NCI-H446 (cell line): Measurements from ENCODE around the gene CAPG.
A peak's percentile ranks its signal among the peaks of the same experiment; 100 is the strongest.
"Not testable (repeated sequence)": the region's sequence is repeated elsewhere in the genome, so short reads cannot be mapped to it uniquely, and the experiment has no call there.

Source experiments
- DNase-seq, 2 experiments: peaks; one replicate each; lab custom pipeline; 2025; lab: John Stamatoyannopoulos, UW

CAPG gene, protein sequence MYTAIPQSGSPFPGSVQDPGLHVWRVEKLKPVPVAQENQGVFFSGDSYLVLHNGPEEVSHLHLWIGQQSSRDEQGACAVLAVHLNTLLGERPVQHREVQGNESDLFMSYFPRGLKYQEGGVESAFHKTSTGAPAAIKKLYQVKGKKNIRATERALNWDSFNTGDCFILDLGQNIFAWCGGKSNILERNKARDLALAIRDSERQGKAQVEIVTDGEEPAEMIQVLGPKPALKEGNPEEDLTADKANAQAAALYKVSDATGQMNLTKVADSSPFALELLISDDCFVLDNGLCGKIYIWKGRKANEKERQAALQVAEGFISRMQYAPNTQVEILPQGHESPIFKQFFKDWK

DNA sequence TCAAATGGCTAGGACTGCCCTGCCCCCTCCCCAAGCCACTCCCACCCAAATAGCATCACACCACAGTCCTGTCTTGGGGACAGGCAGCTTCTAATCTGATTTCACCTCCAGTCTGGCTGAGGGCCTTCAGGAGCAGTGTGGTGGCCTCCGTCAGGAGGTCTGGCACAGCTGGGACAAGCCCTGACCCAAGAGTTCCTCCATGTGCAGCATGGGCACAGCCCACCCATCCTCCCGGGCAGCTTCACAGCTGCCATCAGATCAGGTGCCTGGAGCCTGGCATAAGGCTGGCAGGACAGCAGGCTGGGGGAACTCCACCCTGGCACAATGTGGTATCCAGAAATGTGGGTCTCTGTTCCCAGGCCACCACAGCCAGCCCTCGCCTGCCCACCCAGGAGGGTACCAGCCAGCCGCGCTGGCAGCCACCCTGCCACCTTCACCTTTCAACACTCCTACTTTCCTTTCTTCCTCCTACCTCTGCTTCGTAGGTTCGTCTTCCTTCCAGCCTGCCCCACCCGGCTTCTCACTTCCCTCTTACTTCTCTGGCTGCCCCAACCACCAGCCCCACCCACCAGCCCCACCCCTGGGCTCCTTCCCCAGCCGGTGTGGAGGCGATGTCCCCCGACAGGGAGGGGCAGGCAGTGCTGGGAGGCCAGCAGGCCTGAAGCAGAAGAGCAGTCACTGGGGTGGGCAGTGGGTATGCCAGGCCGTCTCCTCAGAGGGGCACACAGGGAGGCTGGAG is at the start of gene CAPG:
Gene CAPG, minus strand, starts transcription at position 522 of the 739 bp plus-strand sequence. CDS start 8,221 bp downstream, outside the sequence.
- DNase-seq: no peak

DNA sequence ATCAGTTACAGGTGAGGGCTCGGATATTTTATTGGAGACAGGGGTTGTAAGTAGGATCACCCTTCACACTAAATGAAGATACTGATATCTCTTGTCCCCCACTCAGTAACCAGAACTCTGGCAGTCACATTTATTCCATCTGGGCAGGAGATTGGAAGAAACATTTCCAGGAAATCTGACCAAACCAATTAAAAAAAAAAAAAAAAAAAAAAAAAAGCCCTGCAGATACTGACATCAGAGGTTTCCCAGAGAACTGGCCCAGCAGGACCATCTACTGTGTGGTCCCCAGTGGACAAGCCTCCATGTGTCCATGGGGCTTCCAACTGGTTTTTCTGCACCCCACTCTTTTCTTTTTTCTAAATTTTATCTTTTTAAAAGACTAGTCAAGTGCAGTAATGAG is 49.6 kb upstream of the CAPG start:
- no peak for DNase-seq

DNA sequence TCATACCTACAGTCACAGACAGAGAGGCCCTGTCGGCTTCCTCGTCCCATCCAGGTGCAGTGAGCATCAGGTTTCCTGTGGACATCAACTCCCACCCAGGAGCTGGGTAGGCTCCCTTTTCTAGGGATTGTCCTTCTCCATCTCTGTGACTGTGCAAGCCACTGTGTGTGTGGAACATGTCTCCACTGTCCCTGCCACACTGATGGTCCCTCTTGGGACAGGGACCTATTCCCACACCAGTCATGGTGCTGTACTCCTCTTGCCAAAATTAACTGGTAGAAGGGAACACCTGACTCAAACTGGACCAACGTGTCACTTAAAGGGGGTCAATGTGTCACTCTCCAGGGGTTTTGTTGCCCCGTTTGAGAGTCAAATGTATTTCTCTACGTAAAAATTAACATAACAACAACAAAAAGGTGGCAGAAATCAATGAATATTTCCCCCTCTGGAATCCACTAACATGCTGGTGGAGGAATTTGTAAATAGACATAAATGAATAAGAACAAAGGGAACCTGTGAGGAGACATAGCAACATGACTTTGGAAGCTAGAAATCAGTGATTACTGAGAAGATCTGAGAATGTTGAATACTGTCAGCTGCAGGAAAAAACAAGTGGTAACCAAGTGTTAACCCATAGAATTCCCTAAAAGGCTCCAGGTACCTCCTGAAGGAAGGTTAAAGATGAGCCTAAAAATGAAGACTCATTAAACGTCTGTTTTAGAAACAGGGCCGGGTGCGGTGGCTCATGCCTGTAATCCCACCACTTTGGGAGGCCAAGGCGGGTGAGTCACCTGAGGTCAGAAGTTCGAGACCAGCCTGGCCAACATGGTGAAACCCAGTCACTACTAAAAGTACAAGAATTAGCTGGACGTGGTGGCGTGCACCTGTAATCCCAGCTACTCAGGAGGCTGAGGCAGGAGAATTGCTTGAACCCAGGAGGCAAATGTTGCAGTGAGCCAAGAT is 48.7 kb upstream of the CAPG start:
- DNase-seq: no peak

DNA sequence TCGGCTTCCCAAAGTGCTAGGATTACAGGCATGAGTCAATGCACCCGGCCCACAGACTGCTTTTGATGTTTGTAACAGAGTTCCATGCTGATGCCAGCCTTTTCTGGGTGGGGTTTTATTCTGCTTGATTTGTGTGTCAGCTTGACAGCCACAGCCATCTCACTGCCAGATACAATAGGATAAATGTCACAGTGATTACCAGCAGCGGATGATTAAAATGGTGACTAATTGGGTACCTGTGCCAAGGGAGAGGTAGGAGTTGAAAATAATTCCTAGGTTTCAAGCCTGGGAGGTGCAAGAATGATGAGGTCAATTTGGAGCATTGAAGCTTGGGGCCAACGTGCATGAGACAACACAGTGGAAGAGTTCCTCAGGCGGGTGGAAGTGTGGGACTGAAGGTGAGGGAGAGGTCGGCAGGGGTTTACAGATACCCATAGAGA is 47.7 kb upstream of the CAPG start:
- DNase-seq: no peak

DNA sequence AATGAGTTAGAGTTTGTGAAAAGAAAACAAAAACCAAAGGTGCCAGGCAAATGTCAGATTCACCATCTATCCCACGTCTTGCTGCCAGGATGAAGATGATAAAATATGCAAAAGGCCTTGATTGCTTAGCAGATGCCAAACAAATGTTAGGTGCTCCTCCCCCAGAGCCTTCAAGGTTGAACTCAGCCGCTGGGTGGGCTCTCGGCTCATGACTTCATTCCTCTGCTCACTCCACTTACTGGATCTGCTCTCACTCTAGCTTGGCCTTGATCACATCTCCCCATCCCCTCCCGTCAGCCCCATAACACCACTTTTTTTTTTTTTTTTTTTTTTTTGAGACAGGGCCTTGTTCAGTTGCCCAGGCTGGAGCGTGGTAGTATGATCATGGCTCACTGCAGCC is 46.9 kb upstream of the CAPG start:
- no peak for DNase-seq

DNA sequence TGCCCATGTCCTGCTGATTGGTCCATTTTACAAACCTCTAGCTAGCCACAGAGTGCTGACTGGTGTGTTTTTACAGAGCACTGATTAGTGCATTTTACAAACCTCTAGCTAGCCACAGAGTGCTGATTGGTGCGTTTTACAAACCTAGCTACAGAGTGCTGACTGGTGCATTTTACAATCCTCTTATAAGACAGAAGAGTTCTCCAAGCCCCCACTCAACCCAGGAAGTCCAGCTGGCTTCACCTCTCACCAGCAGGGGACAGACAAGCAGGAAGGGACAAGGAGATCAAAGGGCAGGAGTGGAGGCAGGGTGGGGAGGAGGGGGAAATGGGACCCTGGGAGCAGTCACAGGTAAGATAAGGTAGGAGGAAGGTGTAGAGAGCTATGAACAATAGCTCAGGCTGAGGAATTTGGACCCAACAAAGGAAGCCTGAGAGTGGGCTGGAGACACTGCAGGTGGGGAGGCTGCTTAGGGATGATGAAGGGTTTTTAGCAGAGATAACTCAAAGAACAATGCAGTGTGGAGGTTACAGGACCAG is 45.5 kb upstream of the CAPG start:
- DNase-seq: no peak

DNA sequence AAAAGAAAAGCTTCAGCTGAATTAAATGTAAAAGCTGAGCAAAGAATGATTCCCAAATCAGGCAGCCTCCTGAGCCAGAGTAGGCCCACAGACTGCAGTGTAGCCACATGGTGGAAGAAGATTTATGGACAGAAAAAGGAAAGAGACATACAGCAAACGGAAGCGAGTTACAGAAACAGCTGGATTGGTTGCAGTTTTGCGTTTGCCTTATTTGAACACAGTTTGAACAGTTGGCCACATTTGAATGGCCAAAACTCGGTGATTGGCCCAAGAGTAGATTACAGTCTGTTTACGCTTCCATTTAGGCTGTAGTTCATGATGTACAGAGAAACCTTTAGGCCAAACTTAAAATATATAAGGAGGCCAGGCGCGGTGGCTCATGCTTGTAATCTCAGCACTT is 43.4 kb upstream of the CAPG start:
- no peak for DNase-seq

DNA sequence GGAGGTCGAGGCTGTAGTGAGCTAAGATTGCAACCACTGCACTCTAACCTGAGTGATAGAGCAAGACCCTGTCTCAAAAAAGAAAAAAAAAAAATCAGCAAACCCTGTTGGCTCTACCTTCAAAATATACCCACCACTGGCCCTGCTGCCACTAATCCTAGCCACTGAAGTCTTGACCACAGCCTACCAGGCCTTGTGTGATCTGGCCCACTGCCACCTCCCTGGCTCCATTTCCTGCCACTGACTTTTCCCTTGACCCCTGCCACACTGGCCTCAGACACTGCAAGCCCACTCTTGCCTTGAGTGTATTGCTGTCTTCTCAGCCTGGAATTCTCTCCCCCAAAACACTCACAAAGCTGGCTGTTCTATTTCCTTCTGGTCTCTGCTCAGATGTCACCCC is 42.1 kb upstream of the CAPG start:
- DNase-seq: no peak

DNA sequence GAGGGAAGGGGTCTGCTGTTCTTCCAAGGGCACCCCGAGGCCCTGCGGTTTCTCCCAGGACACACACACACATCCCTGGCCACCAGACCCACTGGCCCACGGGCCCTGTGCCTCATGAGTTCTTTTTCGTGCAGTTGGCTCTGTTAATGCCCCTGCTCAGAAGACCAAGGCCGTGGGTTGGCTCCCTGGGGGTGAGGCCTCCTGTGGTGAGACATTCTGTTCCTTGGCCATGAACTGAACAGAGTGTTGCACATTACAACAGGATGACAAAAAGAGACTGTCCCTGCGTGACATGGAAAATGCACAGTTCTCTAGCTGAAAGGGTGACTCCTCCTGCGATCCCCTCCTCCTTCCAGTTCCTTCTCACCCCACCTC is 39.0 kb upstream of the CAPG start:
- DNase-seq: no peak

DNA sequence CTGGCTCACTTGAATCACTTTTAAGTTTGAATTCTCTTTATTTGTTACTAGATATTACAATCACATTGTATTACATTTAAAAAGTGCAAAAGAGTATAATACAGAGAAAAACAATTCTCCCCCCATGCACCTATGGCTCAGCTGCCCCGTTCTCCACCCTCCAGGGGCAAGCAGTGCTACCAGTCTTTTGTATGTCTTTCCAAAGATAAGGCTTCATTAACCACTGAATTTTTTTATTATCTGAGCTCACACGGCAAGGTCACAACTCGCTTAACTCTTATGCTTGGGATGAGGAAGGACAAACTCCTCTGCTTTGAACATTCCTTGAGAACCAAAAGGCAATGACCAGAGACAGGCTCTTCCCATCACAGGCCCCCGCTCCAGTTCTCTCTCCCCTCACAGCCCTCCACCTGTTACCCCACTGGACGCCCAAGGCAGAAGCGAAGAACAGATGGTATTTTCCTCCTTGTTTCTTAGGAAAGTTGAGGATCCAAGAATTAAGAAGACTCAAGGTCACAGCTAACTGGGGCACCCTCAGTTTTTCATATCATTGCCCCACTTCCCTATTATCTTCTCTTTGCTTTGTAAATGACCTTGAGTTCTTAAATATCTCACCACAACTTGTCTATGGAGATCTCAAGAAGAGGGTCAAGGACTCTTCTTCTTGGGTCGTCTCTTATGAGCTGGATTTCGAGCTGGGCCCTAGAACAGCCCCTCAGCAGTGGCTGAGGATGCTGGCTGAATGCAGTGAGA is 38.5 kb upstream of the CAPG start:
- no peak for DNase-seq

DNA sequence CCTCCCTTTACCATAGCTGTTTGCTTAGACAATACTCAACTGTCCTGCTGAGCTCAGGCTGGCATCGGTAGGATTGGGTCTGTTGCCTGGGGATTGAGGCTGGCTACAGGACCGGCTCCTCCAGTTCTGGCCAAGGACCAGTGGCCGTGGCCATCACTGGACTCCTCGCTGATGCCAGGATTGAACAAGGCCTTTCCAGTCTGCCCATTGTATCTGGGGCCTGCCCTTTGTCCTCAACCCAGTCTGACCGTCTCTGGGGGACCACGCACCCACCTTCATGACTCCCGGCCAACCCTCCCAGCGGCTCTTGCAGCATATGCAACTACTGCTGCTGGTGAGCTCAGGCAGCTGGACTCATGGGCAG is 37.0 kb upstream of the CAPG start:
- no peak for DNase-seq

DNA sequence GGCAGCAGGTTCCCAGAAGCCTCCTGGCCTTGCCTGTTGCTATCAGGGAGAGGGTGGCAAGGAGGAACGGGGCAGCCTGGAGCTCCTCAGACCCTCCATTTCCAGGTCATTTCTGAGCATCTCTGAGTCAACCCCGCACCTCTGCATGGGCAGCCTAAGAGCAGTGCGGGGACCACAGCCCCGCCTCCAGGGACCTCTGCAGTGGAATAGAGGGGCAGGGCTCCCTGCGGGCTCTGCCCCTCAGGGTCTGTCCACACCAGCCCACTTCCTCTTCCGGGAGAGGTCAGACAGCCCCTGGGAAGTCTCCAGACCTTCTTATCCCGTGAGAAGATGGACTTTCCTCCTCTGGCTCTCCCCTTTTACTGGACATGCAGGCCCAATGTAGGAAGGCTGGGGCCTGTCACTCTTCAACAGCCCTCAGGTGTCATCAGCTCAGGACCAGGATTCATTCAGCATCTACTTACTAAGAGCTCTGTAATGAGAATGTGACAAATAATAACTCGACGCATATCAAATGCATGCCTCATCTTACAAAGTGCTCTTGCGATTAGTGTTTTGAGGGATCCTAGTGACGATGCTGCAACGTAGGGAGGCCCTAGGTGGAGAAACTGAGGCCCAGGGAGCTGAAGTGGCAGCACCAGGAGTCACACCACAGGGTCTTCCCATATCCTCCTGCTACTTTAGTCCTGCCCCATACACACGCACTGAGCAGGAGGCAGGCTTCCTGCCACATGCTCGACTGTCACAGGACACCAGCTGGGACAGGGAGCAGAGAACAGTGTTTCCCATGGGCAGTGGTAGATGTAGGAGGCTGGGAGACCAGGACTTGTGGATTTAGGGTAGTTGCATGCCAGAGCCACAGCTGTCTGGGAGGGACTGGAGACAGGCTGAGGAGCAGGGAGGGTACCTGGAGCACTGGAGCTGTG is 36.4 kb upstream of the CAPG start:
- no peak for DNase-seq

DNA sequence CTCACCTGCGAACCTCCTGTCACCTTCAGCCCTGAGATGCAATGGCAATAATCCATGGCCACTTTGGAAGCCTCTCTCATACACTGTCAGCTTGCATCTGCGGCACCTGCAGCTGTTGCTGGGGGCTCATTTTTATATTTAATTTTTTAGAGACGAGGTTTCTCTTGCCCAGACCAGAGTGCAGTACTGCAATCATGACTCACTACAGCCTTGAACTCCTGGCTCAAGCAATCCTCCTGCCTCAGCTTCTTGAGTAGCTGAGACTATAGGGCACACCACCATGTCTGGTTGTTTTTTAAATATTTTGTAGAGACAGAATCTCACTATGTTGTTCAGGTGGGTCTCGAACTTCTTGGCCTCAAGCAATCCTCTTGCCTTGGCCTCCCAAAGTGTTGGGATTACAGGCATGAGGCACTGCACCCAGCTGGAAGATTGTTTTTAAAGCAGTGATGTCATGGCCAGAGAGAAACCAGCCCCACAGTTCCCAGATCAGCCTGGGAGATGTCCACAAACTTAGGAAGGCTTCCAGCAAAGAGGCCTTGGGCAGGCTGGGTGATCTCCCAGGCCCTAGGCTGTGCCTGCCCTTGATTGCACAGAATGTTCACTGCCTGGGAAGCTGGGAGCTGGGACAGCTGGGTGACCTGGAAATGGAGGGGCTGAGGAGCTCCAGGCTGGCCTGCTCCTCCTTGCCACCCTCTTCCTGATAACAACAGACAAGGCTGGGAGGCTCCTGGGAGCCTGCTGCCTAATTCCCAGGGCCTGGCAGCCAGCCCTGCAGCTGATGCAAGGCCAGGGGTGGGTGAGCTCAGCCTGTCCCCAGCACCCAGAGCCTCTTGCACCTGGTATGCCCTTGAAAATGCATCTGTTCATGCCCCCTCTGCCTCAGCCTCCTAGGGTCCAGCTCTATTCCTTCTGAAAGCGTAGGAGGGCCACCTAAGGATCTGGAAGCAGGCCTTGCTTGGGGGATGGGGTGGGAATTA is 35.4 kb upstream of the CAPG start:
- peak in 1 of 2 experiments; percentile 44 for DNase-seq

DNA sequence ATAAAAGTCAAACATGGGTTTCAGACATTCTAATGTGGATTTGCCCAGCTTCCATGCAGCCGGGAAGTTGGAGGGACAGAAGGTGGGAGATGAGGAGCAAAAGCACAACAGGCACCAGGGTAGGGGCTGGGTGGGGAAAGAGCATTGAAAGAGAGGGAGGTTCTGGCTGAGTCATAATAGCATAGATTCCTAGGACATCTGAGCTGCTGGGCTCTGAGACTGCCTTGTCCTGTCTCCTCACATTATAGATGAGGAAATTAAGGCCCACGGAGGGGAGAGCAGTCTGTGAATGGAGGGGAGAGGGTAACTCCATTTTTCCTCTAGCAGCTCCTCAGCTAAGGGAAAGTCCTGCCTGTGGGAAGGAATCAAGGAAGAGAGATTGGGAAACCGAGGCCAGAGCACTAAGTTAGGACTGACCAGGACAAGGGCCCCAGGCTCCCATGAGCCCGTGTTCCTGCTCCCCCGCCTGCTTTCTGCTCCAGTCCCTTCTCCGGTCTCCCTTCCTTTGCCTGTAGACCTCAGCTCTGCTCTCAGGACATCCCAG is 34.5 kb upstream of the CAPG start:
- DNase-seq: no peak

DNA sequence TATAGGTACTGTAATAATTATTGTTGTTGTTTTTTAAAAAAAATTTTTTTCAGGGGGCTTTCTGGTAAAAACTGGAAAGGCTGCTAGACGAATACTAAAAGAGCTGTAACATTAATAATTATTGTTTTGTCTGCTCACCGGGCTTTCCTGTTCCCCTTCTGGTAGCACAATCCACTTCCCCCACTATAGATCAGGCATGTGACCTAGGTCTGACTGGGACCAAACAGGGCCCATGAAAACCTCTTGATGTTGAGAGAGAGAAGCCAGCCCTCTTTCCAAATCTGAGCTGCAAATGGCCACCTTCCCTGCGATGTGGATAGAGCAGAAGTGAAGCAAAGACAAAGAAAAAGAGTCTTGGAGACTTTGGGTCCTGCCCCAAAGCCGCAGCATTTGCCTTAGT is 31.7 kb upstream of the CAPG start:
- no peak for DNase-seq

DNA sequence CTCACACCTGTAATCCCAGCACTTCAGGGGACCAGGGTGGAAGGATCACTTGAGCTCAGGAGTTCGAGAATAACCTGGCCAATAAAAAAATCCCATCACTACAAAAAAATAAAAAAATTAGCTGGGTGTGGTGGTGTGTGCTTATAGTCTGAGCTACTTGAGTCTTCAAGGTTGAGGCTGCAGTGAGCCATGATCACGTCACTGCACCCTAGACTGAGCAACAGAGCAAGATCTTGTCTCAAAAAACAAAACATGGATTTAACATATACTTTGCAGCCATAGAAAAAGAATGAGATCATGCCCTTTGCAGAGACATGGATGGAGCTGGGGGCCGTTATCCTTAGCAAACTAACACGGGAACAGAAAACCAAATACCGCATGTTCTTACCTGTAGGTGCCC is 30.6 kb upstream of the CAPG start:
- DNase-seq: no peak

DNA sequence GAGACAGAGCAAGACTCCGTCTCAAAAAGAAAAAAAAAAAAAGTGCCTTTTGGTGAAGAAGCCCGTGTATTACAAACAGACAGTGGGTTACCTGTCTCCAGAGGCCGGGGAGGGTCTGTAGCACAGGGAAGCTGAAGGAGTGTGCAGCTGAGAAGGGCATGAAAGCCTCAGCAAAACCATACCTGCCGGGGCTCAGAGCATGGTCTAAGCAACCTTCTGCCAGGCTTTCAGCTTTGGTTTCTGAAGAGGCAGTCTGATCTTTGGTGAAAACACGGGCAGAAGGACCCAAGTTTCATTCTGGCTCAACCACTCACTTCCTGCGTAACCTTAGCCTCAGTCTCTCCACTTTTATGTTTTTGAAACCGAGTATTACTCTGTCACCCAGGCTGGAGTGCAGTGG is 29.8 kb upstream of the CAPG start:
- no peak for DNase-seq

DNA sequence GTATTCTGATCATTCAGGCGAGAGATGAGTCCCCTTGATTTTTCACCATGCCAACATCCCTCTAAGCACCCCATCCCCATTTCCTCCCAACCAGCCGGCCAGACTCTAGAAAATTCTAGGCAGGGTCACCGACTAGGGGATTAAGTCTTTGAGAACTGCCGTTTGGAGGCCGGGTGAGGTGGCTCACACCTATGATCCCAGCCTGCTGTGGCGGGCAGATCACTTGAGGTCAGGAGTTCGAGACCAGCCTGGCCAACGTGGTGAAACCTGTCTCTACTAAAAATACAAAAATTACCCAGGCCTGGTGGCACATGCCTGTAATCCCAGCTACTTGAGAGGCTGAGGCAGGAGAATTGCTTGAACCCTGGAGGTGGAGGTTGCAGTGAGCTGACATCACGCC is 29.4 kb upstream of the CAPG start:
- DNase-seq: not testable (repeated sequence)

DNA sequence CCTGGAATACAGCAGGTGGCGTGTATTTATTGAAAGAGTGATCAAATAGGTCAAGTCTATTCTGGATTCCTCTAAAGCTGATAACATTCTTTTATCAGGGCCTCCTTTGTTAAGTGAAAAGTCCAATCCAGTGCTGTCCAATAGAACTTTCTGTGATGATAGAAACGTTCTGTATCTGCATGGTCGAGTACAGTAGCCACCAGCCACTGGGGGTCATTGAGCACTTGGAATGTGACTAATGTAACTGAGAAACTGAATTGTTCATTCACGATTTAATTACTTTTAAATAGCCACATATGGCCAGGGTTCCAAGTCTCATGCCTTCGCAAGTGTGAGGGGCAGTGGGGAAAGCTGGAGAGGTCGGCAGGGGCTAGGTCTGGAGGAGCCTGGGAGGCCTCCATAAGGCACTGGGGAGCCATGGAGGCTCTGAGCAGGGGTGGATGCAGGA is 28.9 kb upstream of the CAPG start:
- DNase-seq: no peak
